OCI-M1 (cell line): ENCODE measurements around the gene OR5AL1.
"Not testable (repeated sequence)": the region's sequence is repeated elsewhere in the genome, so short reads cannot be mapped to it uniquely, and the experiment has no call there.

Experiments used
- DNase-seq: peaks from one replicate; lab custom pipeline; 2025; lab: John Stamatoyannopoulos, UW

OR5AL1 gene

DNA sequence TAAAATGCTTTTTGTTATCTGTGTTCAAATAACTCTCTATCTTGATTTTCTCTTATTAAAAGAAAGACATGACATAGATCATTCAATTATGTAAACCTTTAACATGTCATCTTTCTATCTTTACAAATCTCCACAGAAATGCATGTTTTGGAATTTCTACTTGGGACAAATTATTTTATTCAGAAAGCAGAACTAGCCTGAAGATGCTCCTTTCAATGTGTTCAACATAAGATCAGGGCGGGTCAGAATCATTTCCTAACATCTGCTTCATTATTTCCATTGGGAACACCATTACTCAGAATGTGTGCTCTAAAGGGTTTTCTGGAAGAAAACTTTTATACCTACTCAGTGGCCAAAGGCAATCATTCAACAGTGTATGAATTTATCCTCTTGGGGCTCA, at the start of gene OR5AL1:
Gene OR5AL1, plus strand, starts transcription at position 301 of the 400 bp plus-strand sequence.
- no peak for DNase-seq

DNA sequence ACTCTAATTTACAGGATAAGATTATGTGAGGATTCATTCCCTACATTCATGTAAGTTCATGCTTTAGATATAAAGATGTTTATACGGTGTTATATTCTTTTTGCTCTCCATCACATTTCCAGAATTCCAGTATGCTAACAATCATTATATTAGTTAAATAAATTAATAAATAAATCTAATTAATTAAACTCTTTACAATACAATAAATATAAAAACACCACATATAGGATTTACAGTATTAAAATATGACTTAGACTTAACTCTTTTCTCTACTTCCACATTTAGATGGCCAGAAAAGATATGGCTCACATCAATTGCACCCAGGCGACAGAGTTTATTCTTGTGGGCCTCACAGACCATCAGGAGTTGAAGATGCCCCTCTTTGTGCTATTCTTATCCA, 37.2 kb upstream of the OR5AL1 start, which contains the start of gene OR8U1:
Gene OR8U1, plus strand, starts transcription at position 301 of the 400 bp plus-strand sequence. Its CDS starts 0 bp downstream, at position 301.
- no peak for DNase-seq

- no peak for DNase-seq
Measured at GRCh38 chr11:56380120-56380519, 32.4 kb upstream of the OR5AL1 start.

DNA sequence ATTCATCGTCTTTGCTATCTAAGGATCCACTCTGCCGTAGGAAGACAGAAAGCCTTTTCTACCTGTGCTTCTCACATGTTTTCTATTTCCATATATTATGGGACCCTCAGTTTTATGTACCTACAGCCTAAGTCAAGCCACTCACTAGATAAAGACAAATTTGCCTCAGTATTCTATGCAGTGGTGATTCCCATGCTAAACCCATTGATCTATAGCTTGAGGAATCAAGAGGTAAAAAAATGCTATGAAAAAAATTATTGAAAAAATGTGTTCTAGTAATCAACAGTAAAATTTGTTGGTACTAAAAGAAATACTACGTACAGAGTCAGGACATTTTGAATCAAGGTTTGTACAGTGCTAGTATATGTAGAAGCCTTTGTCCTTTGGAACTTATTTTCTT, 18.1 kb upstream of the OR5AL1 start:
- DNase-seq, result no peak

DNA sequence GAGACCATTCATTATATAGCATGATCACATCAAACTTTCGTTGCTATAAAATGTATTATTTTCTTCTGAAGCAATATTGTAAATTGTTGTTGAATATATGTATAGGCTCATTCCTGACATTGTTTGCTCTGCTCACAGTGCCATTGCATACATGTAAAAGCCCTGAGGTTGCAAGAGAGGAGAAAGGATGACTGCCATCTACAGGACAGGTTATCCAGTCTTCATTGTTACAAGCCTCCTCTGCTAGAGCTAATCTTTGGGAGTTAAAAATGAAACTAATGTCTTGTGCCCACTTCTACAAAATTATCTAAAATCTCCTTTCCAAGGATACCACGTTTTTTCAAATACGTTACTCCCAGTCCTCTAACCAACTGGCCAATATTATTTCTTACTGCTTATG, 16.4 kb upstream of the OR5AL1 start:
- peak; percentile 10 for DNase-seq

DNA sequence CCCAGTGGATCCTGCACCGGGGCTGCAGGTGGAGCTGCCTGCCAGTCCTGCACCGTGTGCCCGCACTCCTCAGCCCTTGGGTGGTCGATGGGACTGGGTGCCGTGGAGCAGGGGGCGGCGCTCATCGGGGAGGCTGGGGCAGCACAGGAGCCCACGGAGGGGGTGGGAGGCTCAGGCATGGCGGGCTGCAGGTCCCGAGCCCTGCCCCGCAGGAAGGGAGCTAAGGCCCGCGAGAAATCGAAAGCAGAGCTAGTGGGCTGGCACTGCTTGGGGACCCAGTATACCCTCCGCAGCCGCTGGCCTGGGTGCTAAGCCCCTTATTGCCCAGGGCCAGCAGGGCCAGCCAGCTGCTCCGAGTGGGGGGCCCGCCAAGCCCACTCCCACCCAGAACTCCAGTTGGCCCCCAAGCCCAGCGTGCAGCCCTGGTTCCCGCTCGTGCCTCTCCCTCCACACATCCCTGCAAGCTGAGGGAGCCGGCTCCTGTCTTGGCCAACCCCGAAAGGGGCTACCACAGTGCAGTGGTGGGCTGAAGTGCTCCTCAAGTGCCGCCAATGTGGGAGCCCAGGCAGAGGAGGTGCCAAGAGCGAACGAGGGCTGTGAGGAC, 10.5 kb upstream of the OR5AL1 start:
- not testable (repeated sequence) for DNase-seq

DNA sequence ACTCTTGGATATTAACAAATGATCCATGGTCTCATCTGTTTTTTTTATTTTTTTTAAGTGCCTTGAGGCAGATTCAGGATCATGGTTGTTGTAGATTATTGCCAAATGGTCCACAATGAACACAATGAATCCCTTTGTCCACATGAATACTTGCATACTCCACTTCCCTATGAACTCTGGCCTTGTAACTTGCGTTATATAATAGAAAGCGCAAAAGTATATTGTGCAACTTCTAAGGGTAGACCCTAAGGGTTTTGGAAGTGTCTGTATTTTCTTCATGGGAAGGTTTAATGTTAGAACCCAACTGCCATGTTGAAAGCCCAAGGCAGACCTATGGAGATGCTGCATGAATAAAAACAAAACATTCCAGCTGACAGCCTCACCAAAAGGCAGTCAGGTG, 8.1 kb upstream of the OR5AL1 start:
- no peak for DNase-seq

DNA sequence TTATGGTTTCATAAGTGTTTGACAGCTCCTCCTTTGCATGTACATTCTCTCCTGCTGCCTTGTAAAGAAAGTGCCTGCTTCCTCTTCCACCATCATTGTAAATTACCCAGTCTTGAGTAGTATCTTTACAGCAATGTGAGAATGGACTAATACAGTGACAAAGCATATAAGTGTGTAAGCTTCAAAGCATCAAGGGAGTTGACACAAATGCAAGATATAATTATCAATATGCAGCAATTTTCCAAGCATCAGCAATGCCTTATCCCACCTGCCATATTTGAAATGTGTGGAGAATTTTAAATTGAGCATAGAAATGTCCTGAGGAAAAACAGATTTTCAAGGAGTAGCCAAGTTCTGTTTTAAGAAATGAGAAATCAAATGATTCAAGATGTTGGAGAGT, 1.7 kb upstream of the OR5AL1 start:
- DNase-seq, result no peak

- no peak for DNase-seq
Measured at GRCh38 chr11:56453521-56453920, 41.0 kb downstream of the OR5AL1 start.

GRCh38 chr11:56457076-56457475, 44.6 kb downstream of the OR5AL1 start:
- DNase-seq, result no peak
